NCI-H128 (cell line): ENCODE results near the gene GAPVD1.
"Not testable (repeated sequence)": the region's sequence is repeated elsewhere in the genome, so short reads cannot be mapped to it uniquely, and the experiment has no call there.

Source experiments
- DNase-seq: peaks from one replicate; lab custom pipeline; 2025; ENCODE audit not compliant: unreplicated experiment; lab: John Stamatoyannopoulos, UW

Gene GAPVD1

GRCh38 chr9:125304273-125304672 lies 42.6 kb downstream of the GAPVD1 start:
- no peak for DNase-seq

GRCh38 chr9:125312411-125312810 lies 50.8 kb downstream of the GAPVD1 start:
- no peak for DNase-seq

- not testable (repeated sequence) for DNase-seq
These were observed 54.7 kb downstream of the GAPVD1 start for GRCh38 chr9:125316359-125316758.

- no peak for DNase-seq
These were observed 56.1 kb downstream of the GAPVD1 start for GRCh38 chr9:125317704-125318103.

GRCh38 chr9:125321496-125321895 lies 59.9 kb downstream of the GAPVD1 start:
- DNase-seq = no peak

- no peak for DNase-seq
These were observed 62.0 kb downstream of the GAPVD1 start for GRCh38 chr9:125323615-125324014.

- no peak for DNase-seq
These were observed 64.2 kb downstream of the GAPVD1 start for GRCh38 chr9:125325826-125326225.

GRCh38 chr9:125329978-125330377 lies 68.4 kb downstream of the GAPVD1 start:
- DNase-seq = no peak

- DNase-seq = no peak
These were observed 69.0 kb downstream of the GAPVD1 start for GRCh38 chr9:125330587-125330986.

GRCh38 chr9:125332527-125332926 lies 70.9 kb downstream of the GAPVD1 start:
- DNase-seq = no peak

- no peak for DNase-seq
These were observed 75.6 kb downstream of the GAPVD1 start for GRCh38 chr9:125337236-125337635.

- DNase-seq = no peak
These were observed 77.3 kb downstream of the GAPVD1 start for GRCh38 chr9:125338929-125339328.

- DNase-seq = no peak
These were observed 79.9 kb downstream of the GAPVD1 start for GRCh38 chr9:125341566-125341965.

GRCh38 chr9:125343518-125344275 lies 82.1 kb downstream of the GAPVD1 start:
- peak; percentile 27 for DNase-seq

- no peak for DNase-seq
These were observed 84.6 kb downstream of the GAPVD1 start for GRCh38 chr9:125346080-125346732.

GRCh38 chr9:125355601-125356000 lies 94.0 kb downstream of the GAPVD1 start:
- DNase-seq = no peak

- DNase-seq = no peak
These were observed 94.4 kb downstream of the GAPVD1 start for GRCh38 chr9:125356032-125356431.

GRCh38 chr9:125359011-125359410 lies 97.4 kb downstream of the GAPVD1 start:
- DNase-seq = no peak

- no peak for DNase-seq
These were observed 99.0 kb downstream of the GAPVD1 start for GRCh38 chr9:125360601-125361000.

GRCh38 chr9:125361837-125362531 lies 100.4 kb downstream of the GAPVD1 start:
- DNase-seq = no peak

GRCh38 chr9:125366676-125367075 lies 105.0 kb downstream of the GAPVD1 start:
- no peak for DNase-seq

GRCh38 chr9:125370786-125371185 lies 109.2 kb downstream of the GAPVD1 start:
- no peak for DNase-seq
